ENCODE data around the gene RSF1.

Gene RSF1

DNA sequence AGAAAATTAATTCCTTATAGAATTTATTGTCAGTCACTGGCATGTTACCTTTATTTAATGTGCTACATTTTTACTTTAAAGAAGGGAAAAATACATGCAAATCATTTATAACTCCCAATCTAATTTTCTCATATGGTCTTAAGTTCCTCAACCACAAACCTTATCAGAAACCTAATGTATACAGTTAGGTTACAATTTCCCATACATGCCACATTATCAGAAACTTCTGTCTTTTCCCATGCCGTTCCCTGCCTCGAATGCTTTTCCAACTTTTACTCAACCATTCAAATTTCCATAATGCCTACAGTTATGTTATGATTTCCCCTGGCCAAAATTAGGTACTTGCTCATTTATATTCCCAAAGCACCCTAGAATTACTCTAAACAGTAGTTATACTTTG is 13.5 kb downstream of the RSF1 start:
- no peak for DNase-seq

DNA sequence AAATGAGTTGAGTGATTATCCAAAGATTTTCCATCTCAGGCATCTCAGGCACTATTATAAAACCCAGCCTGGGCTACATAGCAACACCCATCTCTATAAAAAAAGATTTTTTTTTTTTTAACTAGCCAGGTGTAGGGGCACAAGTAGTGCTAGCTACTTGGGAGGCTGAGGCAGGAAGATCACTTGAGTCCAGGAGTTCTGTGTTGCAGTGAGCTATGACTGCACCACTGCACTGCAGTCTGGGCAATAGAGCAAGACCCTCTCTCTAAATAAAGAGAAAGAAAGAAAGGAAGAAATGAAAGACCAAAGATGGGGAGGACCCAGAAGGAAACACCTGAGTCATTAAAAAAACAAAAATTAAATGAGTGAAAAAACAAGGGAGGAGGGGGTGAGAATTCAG is 14.1 kb downstream of the RSF1 start:
- no peak for DNase-seq

DNA sequence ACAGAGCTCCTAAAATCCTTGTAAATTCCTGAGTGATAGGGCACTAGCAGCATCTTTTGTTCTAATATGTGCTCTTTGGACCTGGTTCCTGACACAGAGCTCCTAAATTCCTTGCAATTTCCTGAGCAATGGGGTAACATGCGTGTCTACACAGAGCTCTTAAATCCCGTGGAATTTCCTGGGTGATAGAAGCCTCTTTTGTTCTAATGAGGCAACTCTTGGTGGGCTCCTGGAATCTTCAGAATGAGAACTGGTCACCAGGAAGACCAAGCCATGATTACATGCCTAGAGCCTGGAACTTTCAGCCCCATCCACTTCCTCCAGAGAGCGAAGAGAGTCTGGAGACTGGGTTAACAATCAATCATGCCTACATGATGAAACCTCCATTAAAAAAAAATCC is 19.0 kb downstream of the RSF1 start:
- no peak for DNase-seq

DNA sequence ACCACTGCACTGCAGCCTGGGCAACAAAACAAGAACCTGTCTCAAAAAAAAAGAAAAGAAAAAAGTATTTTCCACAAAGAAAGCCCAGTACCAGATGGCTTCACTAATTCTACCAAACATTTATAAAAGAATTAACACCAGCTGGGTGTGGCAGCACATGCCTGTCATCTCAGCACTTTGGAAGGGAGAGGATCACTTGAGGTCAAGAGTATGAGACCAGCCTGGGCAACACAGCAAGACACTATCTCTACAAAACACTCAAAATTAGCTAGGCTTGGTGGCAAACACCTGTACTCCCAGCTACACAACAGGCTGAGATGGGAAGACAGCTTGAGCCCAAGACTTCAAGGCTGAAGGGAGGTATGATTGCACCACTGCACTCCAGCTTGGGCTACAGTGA is 20.1 kb downstream of the RSF1 start:
- no peak for DNase-seq

DNA sequence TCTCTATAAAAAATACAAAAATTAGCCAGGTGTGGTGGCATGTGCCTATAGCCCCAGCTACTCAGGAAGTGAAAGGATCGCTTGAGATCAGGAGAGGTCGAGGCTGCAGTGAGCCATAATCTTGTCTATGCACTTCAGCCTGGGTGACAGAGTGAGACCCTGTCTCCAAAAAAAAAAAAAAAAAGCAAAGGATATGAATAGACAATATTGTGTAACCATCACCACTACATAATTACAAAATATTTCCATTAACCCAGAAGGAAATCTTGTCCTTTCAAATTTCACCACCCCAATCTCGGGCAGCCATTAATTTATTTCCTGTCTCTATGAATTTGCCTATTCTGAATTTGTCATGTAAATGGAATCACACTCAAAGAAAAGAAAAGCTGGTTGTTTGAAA is 21.2 kb downstream of the RSF1 start:
- no peak for DNase-seq

DNA sequence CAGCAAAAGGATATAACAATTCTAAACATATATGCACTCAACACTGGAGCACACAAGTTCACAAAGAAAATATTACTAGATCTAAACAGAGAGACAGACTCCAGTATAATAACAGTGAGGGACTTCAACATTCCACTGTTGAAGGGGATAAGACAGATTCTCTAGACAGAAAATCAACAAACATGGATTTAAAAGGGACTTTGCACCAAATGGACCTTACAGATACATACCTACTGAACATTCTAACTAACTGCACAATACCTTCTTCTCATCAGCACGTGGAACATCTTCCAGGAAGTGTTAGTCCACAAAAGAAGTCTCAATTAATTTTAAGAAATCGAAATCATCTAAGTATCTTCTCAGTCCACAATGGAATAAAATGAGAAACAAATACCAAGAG is 26.6 kb downstream of the RSF1 start:
- no peak for DNase-seq

DNA sequence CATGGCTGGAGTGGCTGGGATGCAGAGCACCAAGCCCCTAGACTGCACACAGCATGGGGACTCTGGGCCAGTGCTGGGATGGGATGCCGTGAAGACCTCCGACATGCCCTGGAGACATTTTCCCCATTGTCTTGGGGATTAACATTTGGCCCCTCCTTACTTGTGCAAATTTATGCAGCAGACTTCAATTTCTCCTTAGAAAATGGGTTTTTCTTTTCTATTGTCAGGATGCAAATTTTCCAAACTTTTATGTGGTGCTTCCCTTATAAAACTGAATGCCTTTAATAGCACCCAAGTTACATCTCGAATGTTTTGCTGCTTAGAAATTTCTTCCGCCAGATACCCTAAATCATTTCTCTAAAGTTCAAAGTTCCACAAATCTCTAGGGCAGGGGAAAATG is 29.2 kb downstream of the RSF1 start:
- no peak for DNase-seq

DNA sequence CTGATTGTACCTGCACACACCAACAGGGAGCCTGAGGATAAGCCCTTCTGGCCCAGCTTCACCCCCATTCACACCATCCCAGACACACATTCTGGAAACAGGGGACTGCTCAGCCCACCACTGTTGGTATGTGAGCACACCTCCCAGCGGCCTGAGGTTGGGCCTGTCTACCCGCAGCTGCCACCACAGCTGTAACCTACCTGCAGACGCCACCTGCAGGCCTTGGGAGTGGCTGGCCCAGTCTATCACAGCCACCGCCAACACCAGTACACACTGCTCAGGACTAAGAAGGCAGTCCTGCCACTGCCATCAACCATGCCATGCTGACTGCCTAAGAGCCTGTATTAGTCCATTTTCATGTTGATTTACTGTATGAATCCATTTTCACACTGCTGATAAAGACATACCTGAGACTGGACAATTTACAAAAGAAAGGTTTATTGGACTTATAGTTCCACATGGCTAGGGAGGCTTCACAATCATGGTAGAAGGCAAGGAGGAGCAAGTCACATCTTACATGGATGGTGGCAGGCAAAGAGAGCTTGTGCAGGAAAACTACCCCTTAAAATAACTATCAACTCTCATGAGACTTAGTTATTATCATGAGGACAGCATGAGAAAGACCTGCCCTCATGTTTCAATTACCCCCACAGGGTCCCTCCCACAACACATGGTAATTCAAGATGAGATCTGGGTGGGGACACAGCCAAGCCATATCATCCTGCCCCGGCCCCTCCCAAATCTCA is 30.6 kb downstream of the RSF1 start:
- no peak for DNase-seq

DNA sequence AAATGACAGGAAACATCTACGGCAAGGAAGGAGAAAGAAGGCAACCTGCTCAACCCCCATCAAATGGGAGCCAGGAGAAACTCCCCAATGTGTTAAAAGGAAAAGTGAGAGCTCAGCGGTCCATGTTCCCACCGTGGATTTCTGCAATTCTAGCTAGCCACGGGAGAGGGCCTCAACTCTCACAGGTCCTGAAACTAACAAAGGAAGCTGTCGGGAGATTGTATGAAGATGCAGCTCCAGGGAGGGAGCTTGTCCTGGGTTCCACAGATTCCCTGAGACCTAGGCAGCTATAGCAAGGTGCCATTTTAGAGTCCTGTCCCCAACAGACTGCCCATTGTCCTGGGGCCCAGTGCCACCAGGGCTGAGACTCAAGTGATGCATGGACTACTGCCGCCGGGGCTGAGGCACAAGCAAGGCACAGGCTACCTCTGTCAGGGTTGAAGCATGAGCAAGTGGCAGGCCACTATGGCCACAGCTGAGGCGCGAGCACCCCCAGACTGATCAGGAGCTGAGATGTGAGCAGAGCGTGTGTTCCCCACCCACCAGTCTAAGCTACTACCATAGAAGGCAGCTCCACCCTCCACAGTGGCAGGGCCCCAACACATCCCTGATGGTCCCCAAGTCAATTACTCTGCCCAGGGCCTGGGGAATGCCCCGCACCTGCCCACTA is 31.3 kb downstream of the RSF1 start:
- DNase-seq = no peak

DNA sequence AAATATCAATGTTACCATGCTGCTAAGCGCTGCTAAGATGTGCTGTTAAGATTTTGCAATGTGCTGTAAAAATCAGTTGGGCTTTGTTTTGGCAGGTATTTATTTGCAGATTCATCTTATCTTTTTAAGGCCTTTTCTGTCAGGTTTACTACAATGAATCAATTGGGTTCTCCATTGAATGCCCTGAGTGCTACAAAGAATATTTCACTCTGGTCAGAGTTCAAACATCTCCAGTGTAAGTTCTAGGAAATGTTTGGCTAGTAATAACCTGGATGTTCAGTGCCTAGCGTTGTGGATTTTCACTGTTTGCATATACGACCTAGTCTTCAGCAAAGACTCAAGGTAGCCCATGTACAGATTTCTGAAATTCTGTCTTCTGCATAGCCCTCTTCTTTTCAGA is 36.0 kb downstream of the RSF1 start:
- no peak for DNase-seq

DNA sequence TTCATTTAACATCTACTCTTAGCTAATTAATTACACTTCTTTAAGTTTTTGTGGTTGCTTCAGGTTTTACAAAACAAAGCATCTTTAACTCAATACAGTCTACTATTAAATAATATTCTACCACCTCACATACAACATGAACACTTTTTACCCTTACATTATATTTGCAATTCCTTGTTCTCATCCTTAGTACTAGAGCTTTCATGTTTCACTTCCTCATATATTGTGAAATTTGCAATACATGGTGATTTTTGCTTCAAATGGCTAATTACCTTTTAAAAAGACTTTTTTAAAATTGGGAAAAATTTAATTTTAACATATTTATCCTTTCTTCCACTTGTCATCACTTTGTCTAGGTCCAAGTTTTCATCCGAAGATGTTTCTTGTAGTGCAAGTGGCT is 37.5 kb downstream of the RSF1 start:
- DNase-seq = no peak

DNA sequence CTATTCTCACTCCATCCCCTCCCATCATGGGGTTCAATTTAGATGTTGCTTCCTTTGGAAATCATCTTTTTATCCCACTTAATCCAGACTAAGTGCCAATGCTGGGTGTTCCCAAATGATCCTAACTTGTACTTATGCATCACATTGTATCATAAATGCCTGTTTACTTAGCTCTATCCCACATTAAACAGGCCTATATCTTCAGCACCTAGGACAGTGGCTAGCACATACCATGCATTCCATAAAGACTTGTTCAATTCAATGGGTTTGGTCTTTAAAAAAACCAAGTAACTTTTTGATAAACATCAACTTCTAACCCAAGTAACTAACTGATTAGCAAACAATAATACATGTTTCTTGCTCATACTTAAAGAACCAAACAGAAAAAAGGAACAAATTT is 40.6 kb downstream of the RSF1 start:
- DNase-seq = no peak

DNA sequence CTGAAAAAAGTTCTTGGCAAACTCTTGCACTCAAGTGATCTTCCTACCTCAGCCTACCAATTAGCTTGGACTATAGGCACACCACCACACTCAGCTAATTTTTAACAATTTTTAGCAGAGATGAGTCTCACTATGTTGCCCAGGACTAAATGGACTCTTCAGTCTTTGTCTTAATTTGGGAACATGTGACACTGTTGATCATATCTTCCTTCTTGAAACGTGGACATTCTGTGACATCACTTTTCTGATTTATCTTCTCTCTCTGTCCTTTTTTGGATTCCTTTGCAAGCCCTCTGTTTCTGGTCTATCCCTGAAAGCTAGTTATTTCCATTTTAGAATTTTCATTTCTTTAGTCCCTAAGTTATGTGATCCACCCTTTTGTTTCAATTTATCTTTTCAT is 42.0 kb downstream of the RSF1 start:
- DNase-seq = no peak

DNA sequence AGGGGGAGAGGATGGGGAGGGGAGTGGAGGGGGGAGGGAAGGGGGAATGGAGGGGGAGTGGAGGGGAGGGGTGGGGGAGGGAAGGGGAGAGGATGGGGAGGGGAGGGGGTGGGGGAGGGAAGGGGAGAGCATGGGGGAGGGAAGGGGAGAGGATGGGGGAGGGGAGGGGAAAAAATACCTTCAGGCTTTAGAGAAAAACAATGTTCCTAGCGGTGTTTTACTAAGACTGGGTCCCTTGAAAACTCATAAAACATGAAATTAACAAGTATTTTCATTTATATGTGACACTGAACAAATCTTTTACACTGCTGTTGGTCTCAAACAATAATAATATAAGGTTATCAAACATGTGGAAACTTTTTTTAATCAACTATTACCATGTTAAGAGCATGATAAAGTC is 42.4 kb downstream of the RSF1 start:
- no peak for DNase-seq

DNA sequence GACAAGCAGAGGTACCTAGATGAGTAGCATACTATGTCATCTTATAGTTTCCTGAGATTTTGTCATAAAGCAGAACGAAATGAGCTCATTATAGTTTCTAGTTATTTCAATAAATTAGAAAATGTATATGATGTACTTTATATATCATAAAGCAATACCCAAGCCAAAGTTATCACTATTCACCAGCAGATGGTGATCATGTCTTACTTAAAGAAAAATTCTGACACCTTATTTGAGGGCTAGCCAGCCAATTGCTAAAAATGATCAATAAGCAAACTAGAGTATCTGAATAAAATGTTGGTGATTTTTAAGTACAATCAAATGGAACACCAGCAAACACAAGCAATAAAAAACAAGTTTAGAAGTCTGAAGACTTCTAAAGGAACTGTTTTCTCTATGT is 44.1 kb downstream of the RSF1 start:
- no peak for DNase-seq

DNA sequence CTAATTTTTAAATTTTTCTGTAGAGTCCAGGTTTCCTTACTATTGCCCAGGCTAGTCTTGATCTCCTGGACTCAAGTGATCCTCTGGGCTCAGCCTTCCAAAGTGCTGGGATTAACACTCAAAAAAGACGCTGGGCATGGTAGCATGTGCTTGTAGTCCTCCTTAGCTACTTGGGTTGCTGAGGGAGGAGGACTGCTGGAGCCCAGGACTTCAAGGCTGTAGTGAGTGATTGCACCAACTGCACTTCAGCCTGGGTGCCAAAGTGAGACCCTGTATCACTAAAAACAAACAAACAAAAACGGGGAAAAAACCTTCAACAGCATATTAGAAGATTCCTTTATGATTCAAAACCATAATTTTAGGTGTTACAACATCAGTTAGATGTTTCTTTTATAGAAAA is 44.6 kb downstream of the RSF1 start:
- no peak for DNase-seq

DNA sequence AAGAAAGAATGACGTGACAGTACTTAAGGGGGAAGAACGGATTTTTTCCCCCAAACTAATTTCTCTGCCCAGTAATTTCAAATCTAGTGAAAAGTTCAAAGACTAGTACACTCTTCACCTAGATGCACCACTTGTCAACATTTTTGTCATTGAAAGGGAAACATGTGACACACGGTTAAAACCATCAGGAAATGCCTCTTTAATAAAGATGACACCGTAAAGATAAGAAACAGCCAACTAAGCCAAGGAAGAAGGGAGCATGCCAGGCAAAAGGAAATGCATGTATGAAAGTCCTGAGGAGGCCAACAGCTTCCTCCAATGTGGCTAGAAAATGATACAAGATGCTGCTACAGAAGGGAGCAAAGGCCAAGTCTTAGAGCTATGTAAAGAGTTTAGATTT is 49.4 kb downstream of the RSF1 start:
- no peak for DNase-seq

DNA sequence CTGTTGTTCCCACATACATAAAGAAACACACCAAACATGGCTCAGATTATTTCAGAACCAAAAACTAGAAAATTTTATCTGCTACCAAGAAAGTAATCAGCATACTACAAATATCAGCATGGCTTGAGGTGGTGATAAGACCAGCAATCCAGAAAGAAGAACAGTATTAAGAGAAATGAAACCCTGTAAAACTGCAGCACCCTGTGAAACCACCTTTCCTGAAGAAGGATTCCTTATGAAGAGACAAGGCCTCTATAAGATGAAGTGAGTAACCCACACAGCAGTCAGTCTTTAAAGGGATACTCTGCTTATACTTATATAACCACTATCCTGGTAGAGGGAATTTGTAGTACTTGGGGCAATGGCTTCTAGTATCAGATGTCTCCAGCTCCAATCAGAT is 49.9 kb downstream of the RSF1 start:
- no peak for DNase-seq

DNA sequence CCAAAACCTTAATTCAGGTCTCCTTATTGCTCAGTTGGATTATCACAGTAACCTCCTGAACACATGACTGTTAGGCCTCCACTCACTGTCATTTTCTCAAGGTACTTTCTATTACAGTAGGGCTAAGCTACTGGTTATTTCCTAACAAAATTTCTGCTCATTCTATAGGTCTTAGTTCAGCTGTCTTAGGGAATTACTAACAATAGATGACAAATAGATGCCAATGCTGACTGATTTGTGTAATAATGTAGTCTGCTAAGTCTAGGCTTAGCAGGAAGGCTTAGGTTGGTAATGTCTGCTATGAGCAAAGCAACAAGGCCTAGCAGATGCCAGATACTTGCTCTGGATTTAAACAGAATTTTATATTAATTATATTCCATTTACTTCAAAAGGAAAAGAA is 58.1 kb downstream of the RSF1 start:
- no peak for DNase-seq

DNA sequence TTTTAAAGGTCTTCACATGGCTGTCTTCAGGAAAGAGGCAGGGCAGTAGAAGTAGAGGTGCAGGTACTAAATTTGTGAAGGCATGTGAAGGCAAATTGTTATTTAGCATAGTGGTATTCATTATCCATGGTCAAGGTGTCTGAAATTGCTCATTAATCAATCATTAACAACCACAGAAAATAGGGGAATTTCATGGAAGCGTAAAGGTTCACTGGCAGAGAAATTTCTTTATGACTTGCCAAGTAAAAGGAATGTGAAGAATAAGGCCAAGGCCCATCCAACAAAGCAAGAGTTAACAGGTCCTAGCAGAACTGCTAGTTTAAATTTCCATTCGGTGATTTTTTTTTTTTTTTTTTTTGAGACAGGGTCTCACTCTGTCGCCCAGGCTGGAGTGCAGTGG is 59.0 kb downstream of the RSF1 start:
- no peak for DNase-seq

DNA sequence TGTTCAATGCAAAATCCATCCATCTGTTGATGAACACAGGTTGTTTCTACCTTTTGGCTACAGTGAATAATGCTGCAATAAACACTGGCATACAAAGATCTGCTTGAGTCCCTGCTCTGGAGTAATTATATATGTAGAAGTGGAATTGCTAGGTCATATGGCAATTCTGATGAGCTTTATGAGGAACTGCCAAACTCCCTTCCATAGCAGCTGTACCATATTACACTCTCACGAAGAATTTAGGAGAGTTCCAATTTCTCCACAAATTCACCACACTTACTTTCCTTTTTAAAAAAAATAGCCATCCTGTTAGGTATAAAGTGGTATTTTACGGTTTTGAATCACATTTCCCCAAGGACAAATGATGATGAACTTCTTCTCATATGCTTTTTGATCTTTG is 62.2 kb downstream of the RSF1 start:
- no peak for DNase-seq

DNA sequence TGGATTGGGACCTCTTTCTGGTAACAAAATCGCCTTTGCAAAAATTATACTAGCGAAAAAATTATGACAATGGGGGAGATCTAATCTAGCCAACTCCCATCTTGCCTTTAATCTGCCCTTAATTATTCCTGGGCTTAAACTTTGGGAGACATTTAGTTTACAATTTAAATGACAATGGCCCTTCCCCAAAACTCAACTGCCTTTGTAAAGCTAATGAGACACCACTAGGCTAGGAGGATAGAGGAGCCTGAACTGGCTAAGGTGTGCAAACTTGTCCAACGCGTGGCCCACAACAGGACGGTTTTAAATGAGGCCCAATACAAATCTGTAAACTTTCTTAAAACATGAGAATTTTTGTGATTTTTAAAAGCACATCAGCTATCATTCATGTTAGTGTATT is 67.3 kb downstream of the RSF1 start:
- DNase-seq = no peak

DNA sequence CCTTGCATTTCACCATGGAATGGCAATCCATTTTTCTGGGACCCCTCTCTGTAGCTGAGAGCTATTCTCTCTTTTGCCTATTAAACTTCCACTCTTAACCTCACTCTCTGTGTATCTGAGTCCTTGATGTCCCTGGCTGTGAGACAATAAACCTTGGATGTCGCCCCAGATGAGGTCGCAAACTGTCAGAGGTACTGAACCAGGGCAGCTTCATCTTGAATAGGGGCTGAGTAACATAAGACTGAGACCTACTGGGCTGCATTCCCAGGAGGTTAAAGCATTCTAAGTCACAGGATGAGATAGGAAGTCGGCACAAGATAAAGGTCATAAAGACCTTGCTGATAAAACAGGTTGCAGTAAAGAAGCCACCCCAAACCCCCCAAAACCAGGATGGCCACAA is 68.0 kb downstream of the RSF1 start:
- no peak for DNase-seq

DNA sequence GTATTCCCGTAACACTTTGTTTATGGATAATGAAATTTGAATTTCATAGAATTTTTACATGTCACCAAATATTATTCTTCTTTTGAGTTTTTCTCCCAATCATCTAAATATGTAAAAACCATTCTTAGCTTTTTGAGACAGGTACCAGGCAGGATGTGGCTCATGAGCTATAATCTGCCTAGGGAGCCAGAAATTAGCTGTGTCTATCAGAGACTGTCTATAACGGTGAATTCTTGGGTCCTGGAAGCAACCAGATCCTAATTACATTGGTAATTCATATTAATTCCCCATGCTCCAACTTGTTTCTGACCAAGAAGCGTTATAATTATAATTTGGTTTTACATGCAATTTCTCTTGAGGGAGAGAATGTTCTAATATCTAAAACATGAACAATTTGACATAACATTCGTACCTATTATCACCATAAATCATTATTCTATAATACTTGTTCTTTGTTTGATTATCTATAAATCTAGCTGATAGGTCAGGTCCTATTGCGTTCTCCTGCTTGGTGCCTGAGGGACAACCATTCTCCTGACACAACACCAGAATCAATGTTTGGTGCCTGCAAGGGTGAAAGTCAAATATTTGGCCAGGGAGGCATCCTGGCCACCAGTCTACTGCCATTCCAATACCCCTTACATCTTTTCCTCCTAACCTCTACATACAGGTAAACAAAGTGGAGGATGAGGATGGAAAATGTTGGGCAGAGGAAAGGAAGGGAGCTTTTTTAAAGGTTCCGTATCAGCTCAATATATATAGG is 69.9 kb downstream of the RSF1 start:
- DNase-seq = no peak

Measured in activated CD4-positive, alpha-beta T cell treated with anti-CD3 and anti-CD28 coated beads for 48 hours (primary cell).